ENCODE data around the gene ESYT3.

ESYT3 gene

GRCh38 chr3:138467931-138468330, 33.5 kb downstream of the ESYT3 start:
- H3K9me3 ChIP-seq (ENCODE audit: control insufficient read depth, insufficient read depth, low read depth, low read length) = no peaks in the 10 kb centered on the region
- no peaks in the 10 kb centered on the region for H3K4me1 ChIP-seq (ENCODE audit: control insufficient read depth, insufficient read depth, low read length)
- TF ChIP-seq ZNF23 (tag by site-specific recombination; IDR thresholded peaks at IDR 0.05; ENCODE audit: borderline replicate concordance) (no peak), ZBTB49 (tag by site-specific recombination; IDR thresholded peaks at IDR 0.05; ENCODE audit: low read depth) (no peak), ZSCAN16 (tag by site-specific recombination; IDR thresholded peaks at IDR 0.05) (no peak), ZNF223 (tag by site-specific recombination; IDR thresholded peaks at IDR 0.05) (no peak), ZSCAN5A (tag by site-specific recombination; IDR thresholded peaks at IDR 0.05) (no peak), ZNF560 (tag by site-specific recombination; IDR thresholded peaks at IDR 0.05; ENCODE audit: borderline replicate concordance) (no peak), ZNF350 (tag by site-specific recombination; IDR thresholded peaks at IDR 0.05) (no peak), FEZF1 (tag by site-specific recombination; IDR thresholded peaks at IDR 0.05) (no peak), ZSCAN23 (tag by site-specific recombination; IDR thresholded peaks at IDR 0.05) (no peak), ZNF280D (tag by site-specific recombination; IDR thresholded peaks at IDR 0.05) (no peak), ZNF510 (tag by site-specific recombination; IDR thresholded peaks at IDR 0.05; ENCODE audit: insufficient replicate concordance) (no peak), ZNF148 (tag by site-specific recombination; IDR thresholded peaks at IDR 0.05; ENCODE audit: borderline replicate concordance) (no peak)
- ChIA-PET CTCF (interaction anchor here (1.0 kb wide), 1 partner anchor 11 kb away, joined by 3 read pairs; no protein-coding TSS in a partner anchor), POLR2A (no interaction called here)
- H3K4me3 ChIP-seq (ENCODE audit: low read depth, low read length) = no peak overlapping the region
- H3K36me3 ChIP-seq (ENCODE audit: control insufficient read depth in 2 of 2, insufficient read depth in 1 of 2, low read length in 2 of 2) = no peaks in the 10 kb centered on the region
- no peak overlapping the region for H3K27ac ChIP-seq (ENCODE audit: extremely low read depth, low read depth, low read length)

GRCh38 chr3:138468451-138468850, 34.0 kb downstream of the ESYT3 start:
- Histone ChIP-seq H3K27ac (ENCODE audit: extremely low read depth, low read depth, low read length) (no peak overlapping the region), H3K4me1 (ENCODE audit: control insufficient read depth, insufficient read depth, low read length) (no peaks in the 10 kb centered on the region), H3K36me3 (ENCODE audit: control insufficient read depth in 2 of 2, insufficient read depth in 1 of 2, low read length in 2 of 2) (no peaks in the 10 kb centered on the region), H3K9me3 (ENCODE audit: control insufficient read depth, insufficient read depth, low read depth, low read length) (no peaks in the 10 kb centered on the region), H3K4me3 (ENCODE audit: low read depth, low read length) (no peak overlapping the region)
- ChIA-PET CTCF (interaction anchor here (1.3 kb wide), 1 partner anchor 11 kb away, joined by 9 read pairs; no protein-coding TSS in a partner anchor), POLR2A (no interaction called here)
- TF ChIP-seq ZNF701 (tag by site-specific recombination; IDR thresholded peaks at IDR 0.05) (no peak), ZNF335 (tag by site-specific recombination; conservative IDR thresholded peaks at IDR 0.05) (peak; percentile 63; the same call in 1 of the 2 replicates)
